A673 (cell line): Measurements from ENCODE around the gene FOXJ1. TPM values are rescaled to one million over a fixed set of nuclear protein-coding genes. Genes with fewer than 3 reads are reported as not detected.

ENCODE experiments used
- BruUV-seq: library from RNA; stranded (reverse); fragments of 400-500 nt; replicated peaks from 2 replicates; lab custom pipeline; 2021; lab: Mats Ljungman, UMichigan
- CTCF ChIA-PET: fragments of 300-600 bp; sonication (Branson Sonifier 250); formaldehyde crosslinking; loops from one replicate; lab custom pipeline; 2022; ENCODE audit warnings: antibody characterized with exemption; lab: Charles Lee
- POLR2A ChIA-PET: fragments of 300-600 bp; sonication (Branson Sonifier 250); formaldehyde crosslinking; loops from one replicate; lab custom pipeline; 2022; ENCODE audit warnings: antibody characterized with exemption; ENCODE audit not compliant: low non-redundant PET; lab: Charles Lee
- DNase-seq: peaks from one replicate; pipeline ENCODE4 v3.0.0-alpha.2; 2015; ENCODE audit warnings: low spot score
- H3K27ac ChIP-seq: fragments of 200-600 bp; sonication (generic); 2 replicates; pipeline ENCODE4 v1.5.1; 2016; ENCODE audit warnings: mixed run types, low read depth, mild to moderate bottlenecking, mixed read lengths, antibody characterized with exemption, low read length; ENCODE audit not compliant: poor library complexity, severe bottlenecking
- H3K27me3 ChIP-seq: fragments of 200-600 bp; sonication (generic); replicated peaks from 2 replicates; pipeline ENCODE4 v1.6.1; 2017; ENCODE audit warnings: mixed run types, low read depth, mild to moderate bottlenecking, mixed read lengths, antibody characterized with exemption, low read length; ENCODE audit not compliant: insufficient read depth, poor library complexity
- H3K36me3 ChIP-seq: fragments of 200-600 bp; sonication (generic); 2 replicates; pipeline ENCODE4 v1.6.1; 2016; ENCODE audit warnings: mixed run types, mild to moderate bottlenecking, mixed read lengths, antibody characterized with exemption, low read length; ENCODE audit not compliant: insufficient read depth, poor library complexity, severe bottlenecking
- H3K4me1 ChIP-seq: fragments of 200-600 bp; sonication (generic); 2 replicates; pipeline ENCODE4 v1.6.1; 2017; ENCODE audit warnings: mixed run types, mild to moderate bottlenecking, mixed read lengths, antibody characterized with exemption, low read length; ENCODE audit not compliant: insufficient read depth, poor library complexity, severe bottlenecking
- H3K4me3 ChIP-seq: fragments of 200-600 bp; sonication (generic); 2 replicates; pipeline ENCODE4 v1.5.1; 2016; ENCODE audit warnings: low read depth, mixed run types, mild to moderate bottlenecking, mixed read lengths, low read length; ENCODE audit not compliant: poor library complexity, severe bottlenecking
- H3K9me3 ChIP-seq: fragments of 200-600 bp; sonication (generic); 2 replicates; pipeline ENCODE4 v1.6.1; 2016; ENCODE audit warnings: mixed run types, low read depth, mild to moderate bottlenecking, mixed read lengths, antibody characterized with exemption, low read length; ENCODE audit not compliant: poor library complexity, severe bottlenecking
- EZH2 ChIP-seq: fragments of 200-600 bp; sonication (generic); IDR thresholded peaks from 2 replicates; pipeline ENCODE4 v1.6.1; 2017; ENCODE audit warnings: borderline replicate concordance, low read depth, mild to moderate bottlenecking, mixed read lengths, antibody characterized with exemption, low read length; ENCODE audit not compliant: poor library complexity, severe bottlenecking
- intact Hi-C: fragments of 100-400 bp; cut with micrococcal nuclease; formaldehyde crosslinking; loops from one replicate; pipeline ENCODE4 v1.10.0; 2022; ENCODE audit not compliant: unreplicated experiment
- total RNA-seq: library from RNA; stranded (reverse); gene quantifications from 2 replicates; pipeline ENCODE4 v1.2.3, GENCODE V29; 2021
- TF ChIP-seq, protein P1 (sequence below): fragments of 300-800, 200-600 bp; sonication (generic); conservative IDR thresholded peaks from 2 replicates; pipeline ENCODE4 v1.5.1; 2017; ENCODE audit warnings: low read depth, mild to moderate bottlenecking, antibody characterized with exemption, low read length, moderate library complexity, mixed read lengths

FOXJ1 gene
- total RNA-seq, 1 experiment from 2014 or later: 0.17 TPM

DNA sequence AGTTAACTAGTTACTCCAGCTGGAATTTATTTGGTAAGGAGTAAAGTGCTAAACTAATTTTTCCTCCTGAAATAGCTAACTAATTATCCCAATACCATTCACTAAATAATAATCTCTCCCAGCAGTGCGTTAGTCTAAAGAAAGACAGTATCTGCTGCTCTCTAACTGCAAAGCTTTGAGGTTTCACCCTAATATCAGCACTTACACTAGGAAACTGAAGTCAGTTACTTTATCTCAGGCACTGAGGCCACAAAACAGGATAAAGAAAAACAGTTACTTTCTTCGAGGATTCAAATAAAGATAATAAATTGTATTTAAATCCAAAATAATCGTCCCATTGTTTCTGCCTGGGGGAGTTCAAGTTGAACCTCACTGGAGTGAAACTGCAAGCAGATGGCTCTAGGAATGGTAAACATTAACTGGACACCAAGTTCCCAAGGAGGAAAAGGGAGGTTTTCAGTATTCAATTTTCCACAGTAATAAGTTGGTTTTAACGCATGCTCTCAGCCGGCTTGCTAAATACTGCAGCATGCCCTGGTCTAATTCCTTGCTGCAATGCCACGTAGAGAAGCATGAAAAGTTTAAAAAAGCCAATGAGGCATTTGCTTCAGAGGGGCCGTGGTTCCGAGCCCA, 20.0 kb upstream of the FOXJ1 start:
- Histone ChIP-seq H3K27ac (no peak overlapping the region), H3K4me1 (no peaks in the 10 kb centered on the region), H3K4me3 (no peak overlapping the region), H3K9me3 (no peaks in the 10 kb centered on the region), H3K27me3 (no peaks in the 10 kb centered on the region), H3K36me3 (no peaks in the 10 kb centered on the region)
- TF ChIP-seq, protein P1, sequence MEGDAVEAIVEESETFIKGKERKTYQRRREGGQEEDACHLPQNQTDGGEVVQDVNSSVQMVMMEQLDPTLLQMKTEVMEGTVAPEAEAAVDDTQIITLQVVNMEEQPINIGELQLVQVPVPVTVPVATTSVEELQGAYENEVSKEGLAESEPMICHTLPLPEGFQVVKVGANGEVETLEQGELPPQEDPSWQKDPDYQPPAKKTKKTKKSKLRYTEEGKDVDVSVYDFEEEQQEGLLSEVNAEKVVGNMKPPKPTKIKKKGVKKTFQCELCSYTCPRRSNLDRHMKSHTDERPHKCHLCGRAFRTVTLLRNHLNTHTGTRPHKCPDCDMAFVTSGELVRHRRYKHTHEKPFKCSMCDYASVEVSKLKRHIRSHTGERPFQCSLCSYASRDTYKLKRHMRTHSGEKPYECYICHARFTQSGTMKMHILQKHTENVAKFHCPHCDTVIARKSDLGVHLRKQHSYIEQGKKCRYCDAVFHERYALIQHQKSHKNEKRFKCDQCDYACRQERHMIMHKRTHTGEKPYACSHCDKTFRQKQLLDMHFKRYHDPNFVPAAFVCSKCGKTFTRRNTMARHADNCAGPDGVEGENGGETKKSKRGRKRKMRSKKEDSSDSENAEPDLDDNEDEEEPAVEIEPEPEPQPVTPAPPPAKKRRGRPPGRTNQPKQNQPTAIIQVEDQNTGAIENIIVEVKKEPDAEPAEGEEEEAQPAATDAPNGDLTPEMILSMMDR: no peak
- TF ChIP-seq EZH2: no peak
- intact Hi-C loops: no loop called here
- POLR2A ChIA-PET: interaction anchor here (0.7 kb wide), 1 partner anchor 24 kb away, joined by 3 read pairs; no protein-coding TSS in a partner anchor
- no peak for DNase-seq
- BruUV-seq: no TSS peak
- CTCF ChIA-PET: no interaction called here

DNA sequence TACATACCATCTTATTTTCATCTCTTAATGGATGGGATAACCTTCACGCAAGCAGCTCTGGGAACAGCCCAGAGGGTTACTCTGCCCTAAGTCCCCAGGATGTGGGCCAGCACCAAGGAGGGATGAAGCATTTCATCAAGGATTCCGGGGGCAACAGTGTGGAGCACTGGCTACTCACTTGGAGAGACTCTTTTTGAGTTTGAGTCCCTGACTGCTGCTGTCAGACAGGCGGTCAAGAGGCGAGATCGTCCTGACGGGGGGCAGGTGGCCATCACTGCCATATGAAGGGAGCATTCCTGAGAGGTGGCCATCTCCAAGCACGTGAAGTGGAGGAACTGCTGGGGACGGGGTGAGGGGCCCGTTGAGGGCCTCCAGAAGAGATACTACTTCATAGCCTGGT, 18.1 kb upstream of the FOXJ1 start:
- no peaks in the 10 kb centered on the region for H3K36me3 ChIP-seq
- no peak for DNase-seq
- CTCF ChIA-PET: no interaction called here
- H3K4me3 ChIP-seq: no peak overlapping the region
- no peaks in the 10 kb centered on the region for H3K27me3 ChIP-seq
- no peak overlapping the region for H3K27ac ChIP-seq
- POLR2A ChIA-PET: no interaction called here
- TF ChIP-seq EZH2: no peak
- no peaks in the 10 kb centered on the region for H3K4me1 ChIP-seq
- no TSS peak for BruUV-seq
- intact Hi-C loops: no loop called here
- no peaks in the 10 kb centered on the region for H3K9me3 ChIP-seq

DNA sequence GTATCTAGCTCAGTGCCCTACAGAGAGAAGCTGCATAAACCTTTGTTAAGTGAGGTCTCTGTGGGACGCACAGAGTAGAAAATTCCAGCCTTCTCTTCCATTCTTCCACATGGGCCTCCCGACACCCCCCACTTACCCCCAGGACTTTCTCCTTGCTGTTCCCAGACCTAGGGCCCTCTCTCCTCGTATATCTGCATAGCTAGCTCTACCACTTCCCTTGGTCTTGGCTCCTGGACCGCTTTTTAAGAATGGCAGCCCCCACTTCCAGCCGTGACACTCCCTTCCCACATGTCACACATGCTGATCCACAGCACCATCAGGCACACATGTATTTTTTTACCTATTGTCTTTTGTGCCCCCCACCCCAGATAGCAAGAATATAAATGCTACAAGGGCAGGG, 16.7 kb upstream of the FOXJ1 start:
- no peak for DNase-seq
- Histone ChIP-seq H3K36me3 (no peaks in the 10 kb centered on the region), H3K27me3 (no peaks in the 10 kb centered on the region), H3K27ac (no peak overlapping the region), H3K4me3 (no peak overlapping the region), H3K4me1 (no peaks in the 10 kb centered on the region), H3K9me3 (no peaks in the 10 kb centered on the region)
- POLR2A ChIA-PET: no interaction called here
- TF ChIP-seq EZH2: no peak
- TF ChIP-seq, protein P1: no peak
- no TSS peak for BruUV-seq
- intact Hi-C loops: no loop called here
- CTCF ChIA-PET: no interaction called here

DNA sequence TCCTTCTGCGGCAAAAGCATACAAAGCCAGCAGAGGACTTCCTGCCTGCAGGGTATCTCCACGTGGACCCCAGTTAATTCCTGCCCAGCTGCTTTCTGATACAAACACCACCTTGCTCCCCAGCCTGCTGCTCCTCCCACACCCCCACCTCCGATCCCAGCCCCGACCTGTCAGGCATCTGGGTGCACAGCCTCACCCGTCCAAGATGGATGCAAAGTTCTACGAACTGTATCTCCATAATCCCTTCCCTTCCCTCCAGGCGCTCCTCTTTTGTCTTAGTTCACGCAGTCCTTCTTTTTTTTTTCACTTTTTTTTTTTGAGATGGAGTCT, 15.6 kb upstream of the FOXJ1 start:
- no peak for TF ChIP-seq EZH2
- TF ChIP-seq, protein P1: no peak
- Histone ChIP-seq H3K4me1 (no peaks in the 10 kb centered on the region), H3K27ac (no peak overlapping the region), H3K9me3 (no peaks in the 10 kb centered on the region), H3K27me3 (no peaks in the 10 kb centered on the region), H3K36me3 (no peaks in the 10 kb centered on the region), H3K4me3 (no peak overlapping the region)
- DNase-seq: no peak
- ChIA-PET CTCF (no interaction called here), POLR2A (no interaction called here)
- BruUV-seq: no TSS peak
- intact Hi-C loops: no loop called here
